ENCODE data around the gene FBXW2. TPM values are rescaled to one million over a fixed set of nuclear protein-coding genes. Genes with fewer than 3 reads are reported as not detected.
A peak's percentile ranks its signal among the peaks of the same experiment; 100 is the strongest.

Gene FBXW2
- polyA plus RNA-seq (2011; rRNA removed), result 57.7 and 69.0 TPM in 2 replicates
- polyA minus RNA-seq (2011; rRNA and poly(A)+ RNA removed), result 44.5 and 54.1 TPM in 2 replicates

GRCh38 chr9:120792898-120793765, at the start of gene FBXW2:
TSS of gene FBXW2 (minus strand) at chr9:120793416. CDS start at chr9:120788258, 5,158 bp downstream.
- ChIA-PET POLR2A (interaction anchor here (0.5 to 2.1 kb wide), 11 partner anchors 13 to 409 kb away, joined by 3 to 11 read pairs (median 4); partner anchors contain the start of gene RAB14), CTCF (interaction anchor here (0.9 kb wide), 1 partner anchor 20 kb away, joined by 3 read pairs; no protein-coding TSS in a partner anchor)
- Histone ChIP-seq H3K27ac (ENCODE audit: low read depth, low read length) (peak within 1 kb of the TSS; percentile 23), H3K27me3 (ENCODE audit: control insufficient read depth, insufficient read depth, low read length) (no peaks in the 10 kb centered on the region), H3K4me3 (ENCODE audit: low read depth, low read length) (peak within 1 kb of the TSS; percentile 92), H3K9me3 (ENCODE audit: control insufficient read depth, insufficient read depth, low read length) (no peaks in the 10 kb centered on the region)
- no peak for TF ChIP-seq CTCF (IDR thresholded peaks at IDR 0.05; ENCODE audit: low read depth, low read length)
- DNase-seq (ENCODE audit: low read depth, low spot score), result peak; percentile 66

GRCh38 chr9:120841930-120842684, 48.9 kb upstream of the FBXW2 start:
- no peak for DNase-seq (ENCODE audit: low read depth, low spot score)
- POLR2A ChIA-PET, result interaction anchor here (1.7 kb wide), 1 partner anchor 26 kb away, joined by 4 read pairs; no protein-coding TSS in a partner anchor

GRCh38 chr9:120839146-120839545, 45.9 kb upstream of the FBXW2 start:
- no peaks in the 10 kb centered on the region for H3K27me3 ChIP-seq (ENCODE audit: control insufficient read depth, insufficient read depth, low read length)
- POLR2A ChIA-PET, result no interaction called here
- CTCF ChIA-PET, result no interaction called here
- H3K27ac ChIP-seq (ENCODE audit: low read depth, low read length), result no peak overlapping the region
- no peak overlapping the region for H3K4me3 ChIP-seq (ENCODE audit: low read depth, low read length)
- DNase-seq (ENCODE audit: low read depth, low spot score), result no peak
- H3K9me3 ChIP-seq (ENCODE audit: control insufficient read depth, insufficient read depth, low read length), result no peaks in the 10 kb centered on the region; the same call in 1 of the 2 replicates
- no peak for TF ChIP-seq CTCF (IDR thresholded peaks at IDR 0.05; ENCODE audit: low read depth, low read length)

More at GRCh38 chr9:120841930-120842684, 48.9 kb upstream of the FBXW2 start:
- H3K9me3 ChIP-seq (ENCODE audit: control insufficient read depth, insufficient read depth, low read length), result no peaks in the 10 kb centered on the region; the same call in 1 of the 2 replicates
- H3K27ac ChIP-seq (ENCODE audit: low read depth, low read length), result peak overlapping the region; percentile 100
- peak overlapping the region; percentile 100 for H3K4me3 ChIP-seq (ENCODE audit: low read depth, low read length)
- H3K27me3 ChIP-seq (ENCODE audit: control insufficient read depth, insufficient read depth, low read length), result no peaks in the 10 kb centered on the region
- CTCF ChIA-PET, result interaction anchor here (0.7 kb wide), 1 partner anchor 219 kb away, joined by 3 read pairs; no protein-coding TSS in a partner anchor
- no peak for TF ChIP-seq CTCF (IDR thresholded peaks at IDR 0.05; ENCODE audit: low read depth, low read length)

GRCh38 chr9:120837921-120838320, 44.7 kb upstream of the FBXW2 start:
- DNase-seq (ENCODE audit: low read depth, low spot score), result no peak
- Histone ChIP-seq H3K4me3 (ENCODE audit: low read depth, low read length) (no peak overlapping the region), H3K9me3 (ENCODE audit: control insufficient read depth, insufficient read depth, low read length) (no peaks in the 10 kb centered on the region; the same call in 1 of the 2 replicates), H3K27me3 (ENCODE audit: control insufficient read depth, insufficient read depth, low read length) (no peaks in the 10 kb centered on the region), H3K27ac (ENCODE audit: low read depth, low read length) (no peak overlapping the region)
- no peak for TF ChIP-seq CTCF (IDR thresholded peaks at IDR 0.05; ENCODE audit: low read depth, low read length)
- POLR2A ChIA-PET, result no interaction called here
- CTCF ChIA-PET, result no interaction called here

Data from AG04450 (cell line).